UCSD-AML1 (cell line): Measurements from ENCODE around the gene COL9A2.
"Not testable (repeated sequence)": the region's sequence is repeated elsewhere in the genome, so short reads cannot be mapped to it uniquely, and the experiment has no call there.

Experiments
- DNase-seq: peaks from one replicate; lab custom pipeline; 2025; ENCODE audit not compliant: unreplicated experiment; lab: John Stamatoyannopoulos, UW

COL9A2 gene

DNA sequence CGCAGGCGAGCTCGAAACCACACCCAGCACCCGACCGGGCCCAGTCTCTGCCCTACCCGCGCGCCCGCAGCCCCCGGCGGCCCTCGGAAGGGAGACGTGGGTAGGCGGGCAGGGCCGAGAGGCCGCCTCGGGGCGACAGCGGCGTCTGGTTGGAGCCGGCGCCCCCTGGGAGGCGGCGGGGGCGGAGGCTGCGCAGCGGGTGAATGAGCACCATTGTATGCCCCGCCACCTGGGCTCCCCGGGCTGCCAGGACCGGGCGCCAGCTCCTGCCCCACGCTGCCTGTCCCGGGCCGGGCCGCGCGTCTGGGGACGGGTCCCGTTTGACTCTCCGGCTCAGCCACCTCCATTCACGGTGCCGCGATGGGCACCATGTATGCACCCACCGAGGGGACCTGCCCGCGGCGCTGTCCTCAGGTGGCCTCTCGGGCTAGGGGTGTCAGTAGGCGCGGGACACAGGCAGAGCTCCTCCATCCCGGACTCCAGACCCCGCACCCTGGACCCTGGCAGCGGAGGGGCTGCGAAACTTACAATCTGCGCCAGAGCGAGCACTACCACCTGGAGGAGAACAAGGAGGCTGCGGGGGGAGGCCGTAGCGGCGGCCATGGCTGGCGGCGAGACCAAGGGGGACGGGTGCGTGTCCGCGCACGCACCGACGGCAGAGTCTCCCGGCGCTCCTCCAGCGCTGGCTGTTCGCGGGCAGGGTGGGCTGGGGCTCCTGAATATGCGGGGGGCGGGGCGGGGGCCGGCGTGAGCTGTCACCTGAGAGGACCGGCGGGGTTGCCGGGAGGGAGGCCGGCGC lies at the start of gene COL9A2:
Gene COL9A2, minus strand, starts transcription at position 692 of the 799 bp plus-strand sequence. Its CDS starts 89 bp downstream, at position 603.
- DNase-seq: no peak

- DNase-seq: no peak
Observed at GRCh38 chr1:40363721-40364120, 46.6 kb upstream of the COL9A2 start.

DNA sequence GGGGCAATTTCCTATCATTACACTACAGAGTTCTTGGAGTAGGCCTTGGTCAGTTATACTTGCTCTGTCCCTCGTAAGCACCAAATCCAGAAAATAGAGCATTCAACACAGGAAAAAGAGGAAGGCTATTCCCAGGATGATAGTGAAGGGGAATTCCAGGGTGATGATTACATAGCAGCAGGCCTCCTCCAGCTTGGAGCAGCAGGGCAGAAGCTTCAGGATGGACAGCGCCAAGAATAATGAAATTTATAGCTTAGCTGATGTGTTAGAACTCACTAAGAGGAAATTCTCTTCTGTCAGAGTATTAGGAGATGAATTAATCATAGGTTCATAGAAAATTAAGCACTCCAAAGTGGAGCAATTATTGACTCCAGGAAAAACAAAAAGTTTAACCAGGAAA lies 45.6 kb upstream of the COL9A2 start:
- no peak for DNase-seq

- no peak for DNase-seq
Observed at GRCh38 chr1:40362199-40362598, 45.1 kb upstream of the COL9A2 start.

GRCh38 chr1:40361637-40362036 lies 44.6 kb upstream of the COL9A2 start:
- DNase-seq: no peak

GRCh38 chr1:40361201-40361600 lies 44.1 kb upstream of the COL9A2 start:
- DNase-seq: no peak

DNA sequence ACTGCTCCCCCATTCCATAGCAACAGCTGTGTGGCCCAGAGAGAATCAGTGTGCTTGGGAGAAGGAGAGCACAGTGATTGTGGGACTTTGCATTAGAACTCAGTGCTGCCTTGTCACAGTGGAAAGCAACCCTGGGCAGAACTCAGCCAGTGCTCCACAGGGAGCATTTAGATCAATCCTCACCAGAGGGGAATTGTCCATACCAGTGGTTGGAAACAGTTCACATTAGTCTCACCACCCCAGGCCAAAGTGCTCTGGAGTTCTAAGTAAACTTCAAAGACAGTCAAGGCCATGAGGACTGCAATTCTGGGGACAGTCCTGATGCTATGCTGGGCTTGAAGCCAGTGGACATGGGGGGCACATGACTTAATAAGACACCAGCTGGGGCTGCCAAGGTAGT lies 43.5 kb upstream of the COL9A2 start:
- no peak for DNase-seq

GRCh38 chr1:40357625-40358024 lies 40.5 kb upstream of the COL9A2 start:
- DNase-seq: no peak

DNA sequence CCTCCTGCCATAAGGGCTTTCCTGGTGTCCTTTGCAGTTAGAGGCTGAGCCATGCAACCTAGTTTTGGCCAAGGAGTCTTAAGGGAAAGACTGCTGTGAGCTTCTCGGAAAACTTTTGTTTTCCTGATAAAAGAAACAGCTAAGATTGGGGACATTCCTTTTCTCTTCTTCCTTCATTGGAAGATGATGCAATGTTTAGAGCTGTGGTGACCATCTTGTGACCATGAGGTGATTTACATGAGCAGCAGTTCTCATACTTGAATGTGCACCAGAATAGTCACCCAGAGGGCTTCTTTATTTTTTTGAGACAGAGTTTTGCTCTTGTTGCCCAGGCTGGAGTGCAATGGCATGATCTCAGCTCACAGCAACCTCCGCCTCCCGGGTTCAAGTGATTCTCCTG lies 36.0 kb upstream of the COL9A2 start:
- no peak for DNase-seq

- no peak for DNase-seq
Observed at GRCh38 chr1:40352126-40352525, 35.0 kb upstream of the COL9A2 start.

DNA sequence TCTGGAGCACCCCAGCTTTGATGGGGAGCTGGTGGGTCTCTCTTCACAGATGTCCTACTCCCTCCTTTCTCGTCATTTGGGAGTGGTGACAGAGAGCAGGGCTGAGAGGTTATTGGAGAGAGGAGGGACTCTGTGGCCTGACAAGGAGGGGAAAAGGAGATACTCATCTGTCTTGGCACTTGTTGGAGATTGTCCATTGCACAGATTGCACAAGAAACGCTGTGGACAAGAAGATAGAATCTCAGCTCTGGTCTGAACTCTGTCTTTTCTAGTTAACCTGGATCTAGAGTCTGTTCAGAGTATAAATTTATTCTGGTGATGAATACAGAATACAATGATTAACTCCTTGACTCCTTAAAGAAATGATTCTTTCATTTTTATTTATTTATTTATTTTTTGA lies 34.0 kb upstream of the COL9A2 start:
- no peak for DNase-seq

DNA sequence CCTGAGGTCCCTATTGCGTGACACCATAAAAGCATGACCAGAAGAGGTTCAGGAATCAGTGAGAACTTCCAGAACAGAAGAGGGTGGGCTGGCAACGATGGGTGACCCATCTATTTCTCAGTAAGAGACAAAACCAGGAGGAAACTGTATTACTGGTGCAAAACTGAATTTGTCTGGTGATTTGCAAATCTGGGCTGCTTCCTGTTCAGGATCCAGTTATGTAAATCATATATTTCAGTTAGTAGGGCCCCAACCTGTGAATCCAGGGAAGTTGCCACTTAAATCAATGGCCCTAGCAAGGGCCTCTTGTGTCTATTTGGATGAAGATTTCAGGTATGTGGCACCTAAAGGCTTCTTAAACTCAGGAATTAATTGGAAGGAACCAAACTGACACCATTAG lies 33.3 kb upstream of the COL9A2 start:
- no peak for DNase-seq

DNA sequence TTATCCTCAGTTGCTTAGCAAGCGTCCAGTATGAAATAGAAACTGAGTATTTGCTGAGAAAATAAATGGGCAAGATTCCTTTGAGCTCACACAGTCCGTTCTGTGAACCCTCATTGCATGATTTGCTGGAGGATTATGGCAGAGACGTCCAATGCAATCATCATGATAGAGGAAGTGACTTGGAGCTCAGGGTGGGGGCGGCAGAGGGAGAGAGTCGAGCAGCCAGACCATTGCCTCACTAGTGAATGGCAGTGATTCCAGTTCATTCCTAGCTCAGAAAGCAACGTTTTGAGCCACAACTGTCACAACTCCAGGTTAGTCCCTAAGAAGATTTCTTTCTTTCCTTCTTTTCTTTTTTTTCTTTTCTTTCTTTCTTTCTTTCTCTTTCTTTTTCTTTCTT lies 27.5 kb upstream of the COL9A2 start:
- no peak for DNase-seq

DNA sequence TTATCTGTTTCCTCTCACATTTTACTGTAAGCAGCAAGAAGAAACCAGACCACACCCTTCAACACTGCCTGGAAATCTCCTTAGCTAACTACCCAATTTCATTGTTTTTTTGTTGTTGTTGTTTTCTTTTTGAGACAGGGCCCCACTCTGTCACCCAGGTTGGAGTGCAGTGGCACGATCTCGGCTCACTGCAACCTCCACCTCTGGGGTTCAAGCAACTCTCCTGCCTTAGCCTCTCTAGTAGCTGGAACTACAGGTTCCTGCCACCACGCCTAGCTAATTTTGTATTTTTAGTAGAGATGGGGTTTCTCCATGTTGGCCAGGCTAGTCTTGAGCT lies 25.3 kb upstream of the COL9A2 start:
- not testable (repeated sequence) for DNase-seq

- DNase-seq: no peak
Observed at GRCh38 chr1:40341491-40342380, 24.6 kb upstream of the COL9A2 start.

DNA sequence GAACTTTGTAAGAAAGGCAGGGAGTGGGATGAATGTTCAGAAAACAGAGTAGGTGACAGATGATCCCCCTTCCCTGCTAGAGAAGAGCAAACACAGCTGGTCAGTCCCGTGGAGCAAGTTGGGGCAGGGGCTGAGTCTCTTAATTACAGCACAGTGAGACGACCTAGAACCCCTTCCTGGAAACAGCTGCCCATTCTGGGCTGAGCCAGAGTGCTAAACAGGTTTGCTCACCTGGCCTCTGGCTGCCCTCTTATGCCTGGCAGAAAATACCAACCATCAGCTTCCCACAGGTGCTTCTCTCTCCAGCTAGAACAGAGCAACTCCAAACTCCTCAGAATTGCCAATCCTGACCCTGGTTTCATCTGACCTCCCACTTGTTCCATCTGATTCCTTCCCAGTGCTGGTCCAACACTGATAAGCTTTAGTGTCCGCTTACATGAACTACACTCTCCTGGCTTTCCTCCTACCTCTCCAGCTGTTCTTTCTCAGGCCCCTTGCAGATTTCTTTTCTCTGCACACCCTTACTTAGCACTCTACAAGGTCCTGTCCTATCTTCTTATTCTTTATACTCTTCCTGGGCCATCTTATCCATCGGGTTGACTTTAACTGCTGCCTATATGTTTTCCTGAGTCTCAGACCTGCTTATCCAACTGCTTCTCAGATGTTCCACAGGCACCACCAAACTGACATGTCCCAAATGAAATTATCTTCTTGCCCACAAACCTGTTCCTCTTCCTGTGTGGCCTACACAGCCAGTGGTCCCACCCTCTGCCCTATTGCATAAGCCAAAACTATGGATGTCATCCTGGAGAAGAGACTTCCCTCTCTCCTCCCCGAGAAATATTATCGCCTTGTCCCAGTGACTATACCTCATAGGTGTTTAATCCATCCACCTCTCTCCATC lies 22.6 kb upstream of the COL9A2 start:
- DNase-seq: no peak

DNA sequence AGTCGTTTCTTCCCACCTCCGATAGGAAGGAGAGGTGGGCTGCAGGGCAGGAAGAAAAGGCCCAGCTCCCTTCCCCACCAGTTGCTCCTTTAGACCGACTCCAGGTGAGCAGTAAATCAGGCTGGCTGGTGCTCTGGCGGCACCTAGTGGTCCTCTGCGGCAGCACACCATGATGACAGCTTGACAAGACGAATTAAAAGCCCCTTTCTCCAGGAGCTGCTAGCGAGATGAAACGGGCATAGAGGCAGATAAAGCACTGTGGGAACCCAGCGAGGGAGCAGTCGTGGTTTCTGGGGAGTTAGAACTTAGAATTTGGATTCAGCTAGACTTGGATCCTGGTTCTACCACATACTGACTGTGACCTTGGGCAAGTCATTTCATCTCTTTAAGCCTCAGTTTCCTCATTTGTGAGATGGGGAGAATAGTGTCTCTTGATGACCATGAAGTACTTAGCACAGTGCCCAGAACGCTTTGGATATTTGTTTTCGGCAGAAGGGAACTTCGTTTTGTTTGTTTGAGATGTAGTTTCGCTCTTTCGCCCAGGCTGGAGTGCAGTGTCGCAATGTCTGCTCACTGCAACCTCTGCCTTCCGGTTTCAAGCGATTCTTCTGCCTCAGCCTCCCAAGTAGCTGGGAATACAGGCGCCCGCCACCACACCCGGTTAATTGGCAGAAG lies 21.8 kb upstream of the COL9A2 start:
- DNase-seq: peak; percentile 82

- no peak for DNase-seq
Observed at GRCh38 chr1:40337443-40337842, 20.4 kb upstream of the COL9A2 start.

DNA sequence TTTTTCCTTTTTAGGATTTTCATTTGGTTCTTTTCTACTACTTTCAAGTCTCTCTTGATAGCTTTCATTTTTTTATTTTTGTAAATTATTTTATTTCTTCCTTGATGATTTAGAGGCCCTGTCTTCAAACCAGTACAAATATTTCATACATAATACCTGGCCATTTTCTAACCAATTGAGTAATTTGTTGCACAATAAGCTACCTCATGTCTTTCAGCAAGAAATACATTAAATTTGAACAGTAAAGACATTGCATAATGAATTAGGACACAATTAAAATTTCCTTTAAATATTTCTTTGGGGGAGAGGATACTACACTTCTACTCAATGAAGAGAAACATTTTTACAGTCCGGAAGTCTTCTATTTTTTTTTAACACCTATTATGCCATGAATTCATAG lies 15.6 kb upstream of the COL9A2 start:
- no peak for DNase-seq

- DNase-seq: not testable (repeated sequence)
Observed at GRCh38 chr1:40331403-40331802, 14.3 kb upstream of the COL9A2 start.
